Kidney (tissue), 14 donors: Measurements from ENCODE around the gene COL6A1. TPM values are rescaled to one million over a fixed set of nuclear protein-coding genes. Genes with fewer than 3 reads are reported as not detected.

Experiments
- DNase-seq, 5 donors: peaks; one replicate each; pipeline ENCODE4 v3.0.0-alpha.2; 2013 to 2020
- FAIRE-seq: peaks from 2 replicates; lab custom pipeline; 2012; peaks lifted over from hg19 to GRCh38; lab: Jason Lieb, UNC
- H3K27ac ChIP-seq, 2 donors: one replicate each; pipeline ENCODE4 v1.7.0; 2013; ENCODE audit warnings: low read depth in 2 of 2, low read length in 2 of 2, inconsistent platforms in 1 of 2
- H3K27me3 ChIP-seq: one replicate; pipeline ENCODE4 v1.7.1; 2013; ENCODE audit warnings: low read length, inconsistent platforms; ENCODE audit not compliant: control insufficient read depth, insufficient read depth
- H3K36me3 ChIP-seq, 3 donors: one replicate each; pipeline versions ENCODE4 v1.7.0 to v1.7.1; 2013; ENCODE audit warnings: low read length in 3 of 3, control low read depth in 1 of 3, inconsistent platforms in 1 of 3; ENCODE audit not compliant: insufficient read depth in 3 of 3, control insufficient read depth in 2 of 3
- H3K4me1 ChIP-seq, 3 donors: one replicate each; pipeline versions ENCODE4 v1.7.0 to v1.7.1; 2013; ENCODE audit warnings: low read length in 3 of 3, inconsistent platforms in 1 of 3, low read depth in 1 of 3; ENCODE audit not compliant: control insufficient read depth in 2 of 3, insufficient read depth in 2 of 3
- H3K4me3 ChIP-seq, 3 donors: one replicate each; pipeline versions ENCODE4 v1.7.0 to v1.8.1; 2013; ENCODE audit warnings: low read length in 3 of 3, control low read depth in 1 of 3, inconsistent platforms in 1 of 3
- H3K9ac ChIP-seq, 3 donors: one replicate each; pipeline versions ENCODE4 v1.7.0 to v1.7.1; 2013; ENCODE audit warnings: low read length in 3 of 3, control low read depth in 1 of 3, inconsistent platforms in 1 of 3
- H3K9me3 ChIP-seq, 3 donors: one replicate each; pipeline versions ENCODE4 v1.7.0 to v1.7.1; 2013; ENCODE audit warnings: low read length in 3 of 3, control low read depth in 1 of 3, inconsistent platforms in 1 of 3; ENCODE audit not compliant: control insufficient read depth in 2 of 3, insufficient read depth in 1 of 3
- CTCF ChIP-seq: IDR thresholded peaks from 3 replicates; pipeline ENCODE4 v1.5.1; 2012; ENCODE audit warnings: mild to moderate bottlenecking, moderate library complexity, borderline replicate concordance; ENCODE audit not compliant: insufficient read depth; ENCODE audit errors: extremely low read depth
- intact Hi-C: fragments of 100-400 bp; cut with DNase I; formaldehyde crosslinking; loops from one replicate; pipeline ENCODE4 v1.11.1; 2022
- polyA plus RNA-seq: library from polyadenylated mRNA; stranded (reverse); fragments of 350-450 nt; fragmentation: Illumina TruSeq; extraction: RNeasy Lipid Tissue Mini Kit (QIAGEN cat#74804); gene quantifications from one replicate; pipeline ENCODE4 v1.2.3, GENCODE V29; 2014; ENCODE audit warnings: low read depth, low replicate concordance; ENCODE audit not compliant: insufficient read depth
- total RNA-seq: library from RNA; stranded (reverse); fragmentation: NEBNext Ultra II Directional; extraction: Animal tissue kit (Norgen Biotek cat#: 25700); gene quantifications from one replicate; pipeline ENCODE4 v1.2.1, GENCODE V29; 2021
- donor health status: control.
- donor health status: control.
- donor health status: control.
- donor health status: control.
- donor health status: control.
- donor health status: DM: yes; HTN: yes; CAD: no.
- donor health status: Normal renal cell carcinoma (clear cell type).

COL6A1 gene
- total and polyA plus RNA-seq, 2 donors from 2014 or later, result 112 to 127 TPM

GRCh38 chr21:45983981-45984551 is 2.5 kb downstream of the COL6A1 start:
- intact Hi-C loops, result no loop called here
- Histone ChIP-seq H3K9me3 (no peaks in the 10 kb centered on the region), H3K9ac (no peak overlapping the region), H3K36me3 (peaks cover 2 to 22% (median 4%) of the 10 kb centered on the region in 3 donors), H3K4me3 (no peak overlapping the region), H3K27me3 (peaks cover 5% of the 10 kb centered on the region), H3K4me1 (peaks cover 0 to 11% (median 4%) of the 10 kb centered on the region in 3 donors), H3K27ac (no peak overlapping the region)
- no peak for TF ChIP-seq CTCF
- DNase-seq (peak in 1 of 5 donors; percentile 78), FAIRE-seq (no peak)

- H3K36me3 ChIP-seq, result peaks cover 2 to 22% (median 4%) of the 10 kb centered on the region in 3 donors
- no peak overlapping the region for H3K27ac ChIP-seq
- peaks cover 5% of the 10 kb centered on the region for H3K27me3 ChIP-seq
- DNase-seq, result no peak
- H3K4me3 ChIP-seq, result no peak overlapping the region
- intact Hi-C loops, result no loop called here
- H3K9me3 ChIP-seq, result no peaks in the 10 kb centered on the region
- peaks cover 0 to 11% (median 4%) of the 10 kb centered on the region in 3 donors for H3K4me1 ChIP-seq
- FAIRE-seq, result no peak
- TF ChIP-seq CTCF, result no peak
- no peak overlapping the region for H3K9ac ChIP-seq
Measured at GRCh38 chr21:45984584-45985095, 3.1 kb downstream of the COL6A1 start.

- H3K9ac ChIP-seq, result no peak overlapping the region
- DNase-seq, result peak in 1 of 5 donors; percentile 78
- no peak for FAIRE-seq
- peaks cover 2 to 22% (median 4%) of the 10 kb centered on the region in 3 donors for H3K36me3 ChIP-seq
- H3K27me3 ChIP-seq, result peaks cover 4% of the 10 kb centered on the region
- intact Hi-C loops, result no loop called here
- no peaks in the 10 kb centered on the region for H3K9me3 ChIP-seq
- TF ChIP-seq CTCF, result no peak
- H3K4me3 ChIP-seq, result no peak overlapping the region
- no peak overlapping the region for H3K27ac ChIP-seq
- H3K4me1 ChIP-seq, result peaks cover 0 to 11% (median 4%) of the 10 kb centered on the region in 3 donors
Measured at GRCh38 chr21:45985471-45986315, 4.1 kb downstream of the COL6A1 start.
